Activated CD8-positive, alpha-beta memory T cell treated with anti-CD3 and anti-CD28 coated beads for 1 hour (primary cell): ENCODE data around the gene CUL5.
"Not testable (repeated sequence)": the region's sequence is repeated elsewhere in the genome, so short reads cannot be mapped to it uniquely, and the experiment has no call there.

ENCODE experiments used
- DNase-seq, 2 donors: peaks; one replicate each; pipeline ENCODE4 v3.0.0-alpha.2; 2020; ENCODE audit warnings: low read depth in 1 of 2; ENCODE audit errors: extremely low read depth in 1 of 2

The CUL5 gene

DNA sequence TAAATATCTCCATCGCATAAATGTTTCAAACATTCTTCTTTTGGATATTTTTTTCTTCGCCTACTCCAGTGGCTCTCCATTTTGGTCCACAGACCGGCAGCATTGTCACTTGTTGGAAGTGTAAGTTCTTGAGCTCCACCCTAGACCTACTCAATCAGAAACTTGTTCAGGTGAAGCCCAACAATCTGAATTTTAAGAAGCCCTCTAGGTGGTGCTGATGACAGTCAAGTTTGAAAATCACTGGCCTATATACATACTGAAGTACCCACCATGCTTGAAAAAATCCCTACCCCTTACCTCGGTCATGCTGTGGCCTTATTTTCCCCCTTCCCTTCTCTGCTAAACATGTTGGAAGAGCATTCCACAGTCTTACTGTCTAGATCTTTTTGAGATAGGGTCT lies 102.4 kb downstream of the CUL5 start:
- no peak for DNase-seq

DNA sequence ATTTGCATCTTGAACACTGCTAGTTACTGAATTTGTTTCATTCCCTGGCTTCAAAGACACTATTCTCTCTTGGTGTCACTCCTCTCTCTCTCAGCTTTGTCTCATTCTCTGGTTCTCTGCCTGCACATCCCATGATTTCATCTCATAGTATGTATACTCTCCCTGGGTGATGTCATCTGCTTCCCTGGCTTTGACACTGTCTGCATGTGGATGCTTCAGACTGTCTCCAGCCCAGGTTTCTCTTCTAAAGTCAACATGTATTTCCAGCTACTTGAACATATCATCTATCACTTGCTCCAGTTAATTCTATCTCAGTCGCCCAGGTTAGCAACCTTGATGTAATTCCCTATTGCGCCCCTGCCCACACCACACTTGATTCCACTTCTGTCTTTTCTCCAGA lies 103.4 kb downstream of the CUL5 start:
- DNase-seq, result no peak

GRCh38 chr11:108115500-108116140 lies 106.9 kb downstream of the CUL5 start:
- DNase-seq, result no peak

- no peak for DNase-seq
Measured at GRCh38 chr11:108117746-108118371, 109.2 kb downstream of the CUL5 start.

- DNase-seq, result not testable (repeated sequence)
Measured at GRCh38 chr11:108120936-108121273, 112.2 kb downstream of the CUL5 start.

DNA sequence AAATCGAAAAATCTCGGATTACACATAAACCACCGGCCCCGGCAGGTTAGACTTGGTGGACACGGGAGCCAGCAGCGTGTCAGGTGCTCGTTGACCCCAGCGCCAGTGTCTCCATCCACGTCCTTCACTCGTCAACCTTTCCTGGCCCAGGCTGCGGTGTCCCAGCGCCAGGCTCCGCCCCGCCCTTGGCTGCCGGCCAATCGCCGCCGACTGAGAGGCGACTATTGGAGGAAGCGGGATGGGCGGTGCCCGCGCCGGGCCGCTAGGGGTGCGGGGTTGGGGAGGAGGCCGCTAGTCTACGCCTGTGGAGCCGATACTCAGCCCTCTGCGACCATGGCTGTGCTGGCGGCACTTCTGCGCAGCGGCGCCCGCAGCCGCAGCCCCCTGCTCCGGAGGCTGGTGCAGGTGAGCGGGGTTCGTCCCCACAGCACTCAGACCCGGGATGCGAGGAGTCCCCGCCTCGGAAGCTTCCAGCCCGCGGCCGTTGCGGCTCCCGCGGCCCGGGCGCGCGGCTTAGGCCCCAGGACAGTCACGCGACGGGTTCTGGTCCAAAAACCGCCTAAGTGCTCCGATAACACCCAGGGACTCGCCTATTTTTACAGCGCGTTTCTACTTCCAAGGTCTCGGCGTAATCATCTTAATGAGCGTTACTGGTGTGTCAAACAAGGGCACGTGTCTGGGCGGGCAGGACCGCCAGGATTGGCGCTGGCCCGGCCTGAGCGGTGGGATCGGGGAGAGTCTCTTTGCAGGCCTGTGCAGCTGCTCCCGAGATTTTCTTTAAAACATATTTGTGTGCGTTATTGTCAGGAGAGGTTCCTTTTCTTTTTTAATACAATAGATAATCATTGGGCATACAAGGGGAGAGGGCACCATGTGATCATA lies 112.8 kb downstream of the CUL5 start, which contains the start of gene ACAT1:
Gene ACAT1, plus strand, starts transcription at position 294 of the 882 bp plus-strand sequence. Its CDS starts 40 bp downstream, at position 334.
- peak; percentile 86 to 98 for DNase-seq

GRCh38 chr11:108122166-108122628 lies 113.5 kb downstream of the CUL5 start:
- DNase-seq, result no peak

DNA sequence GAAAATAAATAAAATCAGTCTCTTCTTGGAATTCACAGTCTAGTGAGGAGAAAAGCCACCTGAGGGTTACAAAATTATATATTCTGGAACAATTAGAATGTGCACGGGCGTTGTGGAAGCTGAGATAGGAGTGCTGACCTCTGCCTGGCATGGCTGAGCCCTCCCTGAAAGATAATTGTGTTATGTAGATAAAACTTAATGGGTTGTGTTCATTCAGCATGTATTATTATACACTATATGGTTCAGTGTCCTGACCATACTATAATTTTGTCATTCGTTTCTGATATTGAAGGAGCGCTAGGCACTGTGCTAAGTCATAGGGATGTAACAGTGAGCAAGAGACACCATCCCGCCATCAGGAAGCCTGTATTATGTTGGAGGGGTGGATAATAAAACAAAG lies 116.4 kb downstream of the CUL5 start:
- no peak for DNase-seq

GRCh38 chr11:108128772-108129171 lies 120.1 kb downstream of the CUL5 start:
- no peak for DNase-seq

GRCh38 chr11:108131993-108132392 lies 123.3 kb downstream of the CUL5 start:
- no peak for DNase-seq

- DNase-seq, result not testable (repeated sequence)
Measured at GRCh38 chr11:108132993-108133538, 124.4 kb downstream of the CUL5 start.

DNA sequence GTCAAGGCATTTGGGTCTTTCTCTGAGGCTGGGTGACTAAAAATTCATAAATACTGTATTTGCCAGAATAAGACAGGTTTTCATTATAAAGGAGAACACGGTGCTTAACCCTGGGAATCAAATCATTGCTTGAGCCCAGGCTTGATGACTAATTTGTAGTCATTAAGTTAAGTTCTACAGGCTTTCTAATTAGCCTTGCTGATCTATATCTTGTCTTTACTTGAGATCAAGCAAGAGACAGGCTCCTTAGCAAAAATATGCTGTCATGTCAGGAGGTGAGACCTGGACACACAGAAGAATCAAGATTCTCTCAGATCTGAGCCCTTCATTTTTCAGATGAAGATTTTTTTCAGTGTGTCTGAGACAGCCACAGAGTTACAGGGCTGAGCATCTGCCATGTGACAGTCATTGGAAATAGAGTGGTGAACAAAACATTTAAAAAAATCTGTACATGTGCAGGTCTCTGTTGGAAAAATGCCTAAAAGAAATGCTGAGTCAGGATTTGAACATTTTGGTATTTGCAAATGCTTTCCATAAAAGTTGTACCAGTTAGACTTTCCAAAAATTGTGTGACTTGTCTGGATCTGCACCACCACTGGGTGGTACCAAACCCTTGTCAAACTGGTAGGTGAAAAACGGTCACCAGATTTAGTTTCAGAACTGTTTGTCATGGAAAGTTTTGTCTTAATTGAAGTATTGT lies 127.3 kb downstream of the CUL5 start:
- DNase-seq, result no peak

DNA sequence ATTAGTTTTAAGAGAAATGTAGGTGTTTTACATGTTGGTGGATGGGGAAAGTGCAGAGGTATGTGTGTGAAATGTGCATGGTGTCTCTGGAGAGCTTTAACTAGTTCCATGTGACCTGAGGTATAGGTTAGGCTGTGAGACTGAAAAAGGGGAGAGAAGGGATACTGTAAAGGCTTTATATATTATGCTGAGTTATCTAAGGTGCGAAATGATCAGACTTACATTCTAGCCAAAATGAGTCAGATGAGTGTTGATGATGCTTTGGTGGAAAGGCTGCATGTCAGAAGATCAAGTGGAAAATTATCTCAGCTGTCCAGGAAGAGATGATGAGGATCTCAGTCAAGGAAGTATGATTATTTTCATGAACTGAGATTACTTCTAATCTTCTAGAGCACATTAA lies 128.5 kb downstream of the CUL5 start:
- DNase-seq, result no peak

- DNase-seq, result no peak
Measured at GRCh38 chr11:108142304-108142703, 133.6 kb downstream of the CUL5 start.

DNA sequence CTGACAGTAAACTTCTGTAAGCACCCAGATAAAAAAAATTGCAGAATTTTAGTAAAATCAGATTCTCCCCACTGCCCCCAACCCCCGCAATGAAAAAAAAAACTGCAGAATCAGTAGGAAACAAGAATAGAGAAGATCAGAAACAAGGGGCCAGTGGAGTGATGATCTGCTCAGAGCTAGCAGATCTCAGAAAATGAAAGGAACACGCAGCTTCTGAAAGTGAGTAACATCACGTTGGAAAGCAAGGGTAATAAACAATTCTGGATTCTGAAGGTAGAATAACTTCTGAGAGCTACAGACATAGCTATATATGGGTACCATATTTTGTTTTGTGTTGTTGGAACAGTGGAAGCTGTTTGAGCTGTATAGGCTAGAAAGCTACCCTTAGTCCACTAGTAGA lies 135.9 kb downstream of the CUL5 start:
- DNase-seq, result no peak

GRCh38 chr11:108147150-108147549 lies 138.5 kb downstream of the CUL5 start:
- no peak for DNase-seq

DNA sequence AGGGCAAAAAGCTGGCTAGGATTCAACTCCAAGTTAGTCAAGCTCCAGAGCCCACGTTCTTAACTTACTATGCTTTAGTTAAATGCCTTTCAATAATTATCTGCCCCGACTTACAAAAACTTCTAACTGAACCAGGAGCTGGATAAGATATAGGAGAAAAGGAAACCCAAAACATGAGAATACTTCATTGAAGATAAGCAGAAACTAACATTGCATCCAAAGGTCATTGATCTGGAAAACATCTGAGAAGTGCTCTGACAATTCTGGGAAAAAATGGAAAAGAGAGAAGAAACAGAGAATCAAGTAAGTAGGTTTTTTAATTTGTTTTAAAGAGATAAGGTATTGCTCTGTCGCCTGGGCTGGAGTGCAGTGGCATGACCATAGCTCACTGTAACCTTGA lies 139.9 kb downstream of the CUL5 start:
- DNase-seq, result no peak

GRCh38 chr11:108154591-108154990 lies 145.9 kb downstream of the CUL5 start:
- no peak for DNase-seq
